Left lung (tissue), 10 donors: ENCODE data around the gene RPL36AL. TPM values are rescaled to one million over a fixed set of nuclear protein-coding genes. Genes with fewer than 3 reads are reported as not detected.
A peak's percentile ranks its signal among the peaks of the same experiment; 100 is the strongest.
"Not testable (repeated sequence)": the region's sequence is repeated elsewhere in the genome, so short reads cannot be mapped to it uniquely, and the experiment has no call there.

Experiments
- ATAC-seq: fragments of 200-7000 bp; cut with Tn5 transposase; one replicate; pipeline ENCODE4 v1.9.1; 2020; ENCODE audit warnings: moderate library complexity
- DNase-seq, 4 donors: peaks; one replicate each; pipeline ENCODE4 v3.0.0-alpha.2; 2013 to 2020
- H3K27ac ChIP-seq, 2 donors: fragments of 200-600 bp; sonication (generic) in 1 of 2; one replicate each; pipeline versions ENCODE4 v1.5.0 to v1.8.0; 2020 to 2021
- H3K27me3 ChIP-seq, 2 donors: fragments of 200-600 bp; sonication (generic) in 1 of 2; one replicate each; pipeline versions ENCODE4 v1.5.0 to v1.8.0; 2020 to 2021
- H3K36me3 ChIP-seq, 2 donors: fragments of 200-600 bp; sonication (generic) in 1 of 2; one replicate each; pipeline versions ENCODE4 v1.5.0 to v1.8.0; 2020 to 2021
- H3K4me1 ChIP-seq, 2 donors: fragments of 200-600 bp; one replicate each; pipeline ENCODE4 v1.8.0; 2021
- H3K4me3 ChIP-seq, 2 donors: fragments of 200-600 bp; sonication (generic) in 1 of 2; one replicate each; pipeline versions ENCODE4 v1.5.0 to v1.8.0; 2020 to 2021; ENCODE audit warnings: mild to moderate bottlenecking in 1 of 2
- H3K9me3 ChIP-seq, 2 donors: fragments of 200-600 bp; sonication (generic) in 1 of 2; one replicate each; pipeline versions ENCODE4 v1.5.0 to v1.8.0; 2020 to 2021
- CTCF ChIP-seq, 2 donors: fragments of 200-600 bp; sonication (generic) in 1 of 2; IDR thresholded peaks; one replicate each; pipeline versions ENCODE4 v1.5.0 to v1.8.0; 2021; ENCODE audit warnings: antibody characterized with exemption in 2 of 2
- intact Hi-C, 2 donors: fragments of 100-400 bp; cut with DNase I; formaldehyde crosslinking; loops; one replicate each; pipeline versions ENCODE4 v1.11.2 to v1.14.2; 2022
- polyA plus RNA-seq, 6 donors: library from polyadenylated mRNA; unstranded; fragments of 120-200 nt; gene quantifications; one replicate each; pipeline ENCODE4 v1.2.1, GENCODE V29; 2013; ENCODE audit not compliant: insufficient read length in 6 of 6
- total RNA-seq, 2 donors: library from RNA; stranded (reverse); fragmentation: NEBNext Ultra II Directional; extraction: Animal tissue kit (Norgen Biotek cat#: 25700); gene quantifications; one replicate each; pipeline ENCODE4 v1.2.1, GENCODE V29; 2021
- donor health status: DM: no; HTN: yes; CAD: no.
- donor health status: DM: no; HTN: no; CAD: no.

The RPL36AL gene
- total and polyA plus RNA-seq, 8 donors = 111 to 213 (median 167) TPM

GRCh38 chr14:49589387-49589786 is 31.0 kb downstream of the RPL36AL start:
- ATAC-seq (no peak), DNase-seq (no peak)
- Histone ChIP-seq H3K27me3 (no peaks in the 10 kb centered on the region), H3K4me1 (peaks cover 4 to 22% of the 10 kb centered on the region in 2 donors), H3K9me3 (no peaks in the 10 kb centered on the region), H3K36me3 (peaks cover 0 to 5% of the 10 kb centered on the region in 2 donors), H3K27ac (no peak overlapping the region), H3K4me3 (no peak overlapping the region)
- TF ChIP-seq CTCF (IDR thresholded peaks at IDR 0.05) = no peak
- intact Hi-C loops = no loop called here

- DNase-seq (peak in 2 of 4 donors; percentile 66 to 70), ATAC-seq (peak; percentile 68)
- peaks cover 4 to 42% of the 10 kb centered on the region in 2 donors for H3K4me1 ChIP-seq
- TF ChIP-seq CTCF (IDR thresholded peaks at IDR 0.05) = peak; percentile 70 to 81
- peak overlapping the region; percentile 86 to 87 for H3K4me3 ChIP-seq
- H3K27ac ChIP-seq = peak overlapping the region; percentile 92
- H3K27me3 ChIP-seq = no peaks in the 10 kb centered on the region
- intact Hi-C loops = no loop called here
- H3K9me3 ChIP-seq = no peaks in the 10 kb centered on the region
- H3K36me3 ChIP-seq = peaks cover 0 to 30% of the 10 kb centered on the region in 2 donors
Measured at GRCh38 chr14:49586673-49587460, 33.6 kb downstream of the RPL36AL start.

- Histone ChIP-seq H3K27ac (peak within 1 kb of the TSS; percentile 92), H3K4me3 (peak within 1 kb of the TSS; percentile 86 to 87), H3K36me3 (peaks cover 0 to 34% of the 10 kb centered on the region in 2 donors), H3K9me3 (no peaks in the 10 kb centered on the region), H3K4me1 (peaks cover 4 to 42% of the 10 kb centered on the region in 2 donors), H3K27me3 (no peaks in the 10 kb centered on the region)
- DNase-seq (peak; percentile 95 to 99 (median 98)), ATAC-seq (peak; percentile 94)
- intact Hi-C loops = no loop called here
- TF ChIP-seq CTCF (IDR thresholded peaks at IDR 0.05) = no peak
Measured at GRCh38 chr14:49585803-49586672, 34.4 kb downstream of the RPL36AL start, which contains the start of gene RPS29. Gene RPS29, minus strand, starts transcription at chr14:49586380. Its CDS starts 34 bp downstream, at chr14:49586346.

GRCh38 chr14:49584981-49585640 is 35.3 kb downstream of the RPL36AL start:
- H3K27me3 ChIP-seq, intact Hi-C loops, ATAC-seq, DNase-seq, H3K9me3 ChIP-seq: not testable (repeated sequence)
- Histone ChIP-seq H3K4me3 (peak overlapping the region; percentile 86 to 87), H3K4me1 (peaks cover 4 to 42% of the 10 kb centered on the region in 2 donors), H3K36me3 (peaks cover 0 to 34% of the 10 kb centered on the region in 2 donors), H3K27ac (peak overlapping the region; percentile 92)

- intact Hi-C loops = no loop called here
- Histone ChIP-seq H3K4me1 (peaks cover 4 to 42% of the 10 kb centered on the region in 2 donors), H3K27me3 (no peaks in the 10 kb centered on the region), H3K9me3 (no peaks in the 10 kb centered on the region), H3K36me3 (peaks cover 0 to 34% of the 10 kb centered on the region in 2 donors), H3K4me3 (peak overlapping the region in 1 of 2 donors; percentile 86), H3K27ac (no peak overlapping the region)
- TF ChIP-seq CTCF (IDR thresholded peaks at IDR 0.05) = no peak
- no peak for ATAC-seq
- DNase-seq = no peak
Measured at GRCh38 chr14:49584058-49584457, 36.4 kb downstream of the RPL36AL start.
